Measurements from ENCODE around the gene PHF13. TPM values are rescaled to one million over a fixed set of nuclear protein-coding genes. Genes with fewer than 3 reads are reported as not detected.

Gene PHF13
- total RNA-seq, 2 donors from 2014 or later = 14.8 to 23.7 TPM

- Mint-ChIP-seq H3K36me3 (ENCODE audit: low read depth) (no peaks in the 10 kb centered on the region), H3K9me3 (no peaks in the 10 kb centered on the region), H3K4me1 (peaks cover 14% of the 10 kb centered on the region), H3K27me3 (no peaks in the 10 kb centered on the region), H3K27ac (peak overlapping the region; percentile 95), H3K4me3 (peak overlapping the region; percentile 91)
- ATAC-seq (replicated peaks) = no peak
Measured at GRCh38 chr1:6581561-6582305, 31.8 kb upstream of the PHF13 start.

- no peaks in the 10 kb centered on the region for H3K27me3 Mint-ChIP-seq
- no peaks in the 10 kb centered on the region for H3K9me3 Mint-ChIP-seq
- H3K4me1 Mint-ChIP-seq = peaks cover 14% of the 10 kb centered on the region
- no peaks in the 10 kb centered on the region for H3K36me3 Mint-ChIP-seq (ENCODE audit: low read depth)
- peak overlapping the region; percentile 91 for H3K4me3 Mint-ChIP-seq
- ATAC-seq (replicated peaks) = no peak
- peak overlapping the region; percentile 95 for H3K27ac Mint-ChIP-seq
Measured at GRCh38 chr1:6582370-6582769, 31.2 kb upstream of the PHF13 start.

- no peaks in the 10 kb centered on the region for H3K27me3 Mint-ChIP-seq
- peaks cover 14% of the 10 kb centered on the region for H3K4me1 Mint-ChIP-seq
- H3K27ac Mint-ChIP-seq = peak overlapping the region; percentile 58
- peaks cover 10% of the 10 kb centered on the region for H3K36me3 Mint-ChIP-seq (ENCODE audit: low read depth)
- no peak overlapping the region for H3K4me3 Mint-ChIP-seq
- H3K9me3 Mint-ChIP-seq = no peaks in the 10 kb centered on the region
- no peak for ATAC-seq (replicated peaks)
Measured at GRCh38 chr1:6584126-6585080, 29.1 kb upstream of the PHF13 start.

- H3K4me3 Mint-ChIP-seq = no peak overlapping the region
- H3K4me1 Mint-ChIP-seq = peaks cover 14% of the 10 kb centered on the region
- H3K9me3 Mint-ChIP-seq = no peaks in the 10 kb centered on the region
- no peaks in the 10 kb centered on the region for H3K27me3 Mint-ChIP-seq
- ATAC-seq (replicated peaks) = no peak
- H3K36me3 Mint-ChIP-seq (ENCODE audit: low read depth) = peaks cover 18% of the 10 kb centered on the region
- peak overlapping the region; percentile 58 for H3K27ac Mint-ChIP-seq
Measured at GRCh38 chr1:6585081-6585722, 28.3 kb upstream of the PHF13 start.

- Mint-ChIP-seq H3K27me3 (no peaks in the 10 kb centered on the region), H3K36me3 (ENCODE audit: low read depth) (peaks cover 24% of the 10 kb centered on the region), H3K27ac (no peak overlapping the region), H3K9me3 (no peaks in the 10 kb centered on the region), H3K4me1 (peaks cover 14% of the 10 kb centered on the region), H3K4me3 (no peak overlapping the region)
- ATAC-seq (replicated peaks) = no peak
Measured at GRCh38 chr1:6585841-6586240, 27.7 kb upstream of the PHF13 start.

- Mint-ChIP-seq H3K4me1 (peaks cover 14% of the 10 kb centered on the region), H3K27me3 (no peaks in the 10 kb centered on the region), H3K36me3 (ENCODE audit: low read depth) (peaks cover 27% of the 10 kb centered on the region), H3K9me3 (no peaks in the 10 kb centered on the region), H3K4me3 (no peak overlapping the region), H3K27ac (no peak overlapping the region)
- no peak for ATAC-seq (replicated peaks)
Measured at GRCh38 chr1:6586404-6586816, 27.1 kb upstream of the PHF13 start.

- no peak for ATAC-seq (replicated peaks)
- no peak overlapping the region for H3K27ac Mint-ChIP-seq
- no peak overlapping the region for H3K4me3 Mint-ChIP-seq
- peaks cover 27% of the 10 kb centered on the region for H3K36me3 Mint-ChIP-seq (ENCODE audit: low read depth)
- H3K27me3 Mint-ChIP-seq = no peaks in the 10 kb centered on the region
- H3K9me3 Mint-ChIP-seq = no peaks in the 10 kb centered on the region
- H3K4me1 Mint-ChIP-seq = peaks cover 8% of the 10 kb centered on the region
Measured at GRCh38 chr1:6587261-6588005, 26.1 kb upstream of the PHF13 start.

- peaks cover 35% of the 10 kb centered on the region for H3K36me3 Mint-ChIP-seq (ENCODE audit: low read depth)
- ATAC-seq (replicated peaks) = no peak
- H3K27ac Mint-ChIP-seq = no peak overlapping the region
- no peaks in the 10 kb centered on the region for H3K9me3 Mint-ChIP-seq
- H3K27me3 Mint-ChIP-seq = no peaks in the 10 kb centered on the region
- H3K4me3 Mint-ChIP-seq = no peak overlapping the region
- H3K4me1 Mint-ChIP-seq = peaks cover 6% of the 10 kb centered on the region
Measured at GRCh38 chr1:6588128-6588892, 25.2 kb upstream of the PHF13 start.

GRCh38 chr1:6588893-6589520, 24.5 kb upstream of the PHF13 start:
- Mint-ChIP-seq H3K27me3 (no peaks in the 10 kb centered on the region), H3K27ac (peak overlapping the region; percentile 12), H3K9me3 (no peaks in the 10 kb centered on the region), H3K4me1 (peaks cover 6% of the 10 kb centered on the region), H3K4me3 (no peak overlapping the region), H3K36me3 (ENCODE audit: low read depth) (peaks cover 42% of the 10 kb centered on the region)
- no peak for ATAC-seq (replicated peaks)

- H3K9me3 Mint-ChIP-seq = no peaks in the 10 kb centered on the region
- no peak overlapping the region for H3K27ac Mint-ChIP-seq
Measured at GRCh38 chr1:6590046-6590445, 23.5 kb upstream of the PHF13 start.

GRCh38 chr1:6591222-6591621, 22.3 kb upstream of the PHF13 start:
- Mint-ChIP-seq H3K27ac (peak overlapping the region; percentile 59), H3K27me3 (no peaks in the 10 kb centered on the region), H3K9me3 (no peaks in the 10 kb centered on the region), H3K4me3 (no peak overlapping the region), H3K4me1 (no peaks in the 10 kb centered on the region), H3K36me3 (ENCODE audit: low read depth) (peaks cover 64% of the 10 kb centered on the region)
- ATAC-seq (replicated peaks) = no peak

More at GRCh38 chr1:6590046-6590445, 23.5 kb upstream of the PHF13 start:
- peaks cover 53% of the 10 kb centered on the region for H3K36me3 Mint-ChIP-seq (ENCODE audit: low read depth)
- no peak for ATAC-seq (replicated peaks)
- no peaks in the 10 kb centered on the region for H3K4me1 Mint-ChIP-seq
- no peak overlapping the region for H3K4me3 Mint-ChIP-seq
- no peaks in the 10 kb centered on the region for H3K27me3 Mint-ChIP-seq

GRCh38 chr1:6591644-6592043, 21.9 kb upstream of the PHF13 start:
- H3K9me3 Mint-ChIP-seq = no peaks in the 10 kb centered on the region
- H3K27me3 Mint-ChIP-seq = no peaks in the 10 kb centered on the region
- H3K27ac Mint-ChIP-seq = no peak overlapping the region
- no peak overlapping the region for H3K4me3 Mint-ChIP-seq
- ATAC-seq (replicated peaks) = no peak
- H3K4me1 Mint-ChIP-seq = no peaks in the 10 kb centered on the region
- peaks cover 69% of the 10 kb centered on the region for H3K36me3 Mint-ChIP-seq (ENCODE audit: low read depth)

GRCh38 chr1:6592441-6592840, 21.1 kb upstream of the PHF13 start:
- peaks cover 77% of the 10 kb centered on the region for H3K36me3 Mint-ChIP-seq (ENCODE audit: low read depth)

More at GRCh38 chr1:6592441-6592840, 21.1 kb upstream of the PHF13 start:
- ATAC-seq (replicated peaks) = no peak
- Mint-ChIP-seq H3K4me3 (no peak overlapping the region), H3K27ac (no peak overlapping the region), H3K9me3 (no peaks in the 10 kb centered on the region), H3K27me3 (no peaks in the 10 kb centered on the region), H3K4me1 (no peaks in the 10 kb centered on the region)

Measured in activated T-helper 17 cell treated with anti-CD3 and anti-CD28 coated beads, Interleukin-2, amount 50 U/mL, for 72 hours (primary cell).